H1 (cell line): ENCODE data around the gene SAMD4A. TPM values are rescaled to one million over a fixed set of nuclear protein-coding genes. Genes with fewer than 3 reads are reported as not detected.

Source experiments
- CTCF ChIA-PET: fragments of 300-600 bp; sonication (Branson Sonifier 250); formaldehyde crosslinking; loops from one replicate; lab custom pipeline; 2021; ENCODE audit not compliant: partially characterized antibody; lab: Charles Lee
- POLR2A ChIA-PET: fragments of 300-600 bp; sonication (Branson Sonifier 250); formaldehyde crosslinking; loops from one replicate; lab custom pipeline; 2021; ENCODE audit warnings: inconsistent platforms; ENCODE audit not compliant: partially characterized antibody; lab: Charles Lee
- DNase-seq, 2 experiments: peaks; one replicate each; pipeline versions ENCODE4 v3.0.0 to v3.0.0-alpha.2; 2010 to 2022; ENCODE audit warnings: low spot score in 2 of 2, low read depth in 1 of 2, mixed read lengths in 1 of 2
- FAIRE-seq: peaks from 2 replicates; lab custom pipeline; 2011; peaks lifted over from hg19 to GRCh38; lab: Jason Lieb, UNC
- H2AFZ ChIP-seq: 2 replicates; pipeline ENCODE4 v1.8.1; 2012; ENCODE audit warnings: low read length, inconsistent platforms
- H2AK5ac ChIP-seq: 2 replicates; pipeline ENCODE4 v1.6.1; 2013; ENCODE audit warnings: low read depth, low read length
- H2BK120ac ChIP-seq: replicated peaks from 2 replicates; pipeline ENCODE3; 2013; ENCODE audit warnings: low read depth, low read length, inconsistent platforms
- H2BK12ac ChIP-seq: 2 replicates; pipeline ENCODE4 v1.6.1; 2013; ENCODE audit warnings: low read depth, low read length
- H2BK15ac ChIP-seq: 2 replicates; pipeline ENCODE4 v1.6.1; 2013; ENCODE audit warnings: low read length
- H2BK20ac ChIP-seq: 2 replicates; pipeline ENCODE4 v1.6.1; 2013; ENCODE audit warnings: low read length
- H2BK5ac ChIP-seq: 2 replicates; pipeline ENCODE4 v1.6.1; 2013; ENCODE audit warnings: low read depth, low read length
- H3K14ac ChIP-seq: 2 replicates; pipeline ENCODE4 v1.6.1; 2013; ENCODE audit warnings: inconsistent platforms; ENCODE audit not compliant: insufficient read length
- H3K18ac ChIP-seq: 2 replicates; pipeline ENCODE4 v1.6.1; 2013; ENCODE audit warnings: low read length; ENCODE audit errors: extremely low read depth
- H3K23ac ChIP-seq: 2 replicates; pipeline ENCODE4 v1.6.1; 2013; ENCODE audit warnings: inconsistent platforms; ENCODE audit not compliant: insufficient read length
- H3K23me2 ChIP-seq: 2 replicates; pipeline ENCODE4 v1.6.1; 2013; ENCODE audit warnings: low read depth, low read length
- H3K27ac ChIP-seq: 2 replicates; pipeline ENCODE4 v1.6.1; 2011; ENCODE audit warnings: low read depth, low read length, inconsistent platforms
- H3K27me3 ChIP-seq, 4 experiments: replicated peaks in 1 of 4; 1 replicate in 1 of 4; 2 replicates in 3 of 4; pipeline versions ENCODE4 v1.6.1 to v1.8.1; 2011 to 2013; ENCODE audit warnings: low read length in 3 of 4, mild to moderate bottlenecking in 3 of 4, inconsistent platforms in 2 of 4, mixed read lengths in 2 of 4, moderate library complexity in 1 of 4; ENCODE audit not compliant: control insufficient read depth in 3 of 4, insufficient read depth in 3 of 4; ENCODE audit errors: extremely low read depth in 1 of 4
- H3K36me3 ChIP-seq, 4 experiments: 2 replicates each; pipeline versions ENCODE4 v1.6.1 to v1.8.1; 2011 to 2013; ENCODE audit warnings: mild to moderate bottlenecking in 4 of 4, low read length in 3 of 4, moderate library complexity in 2 of 4, control low read depth in 1 of 4, inconsistent platforms in 1 of 4; ENCODE audit not compliant: insufficient read depth in 4 of 4, control insufficient read depth in 2 of 4
- H3K4ac ChIP-seq: replicated peaks from 2 replicates; pipeline ENCODE3; 2013; ENCODE audit warnings: low read length, low read depth, mixed read lengths, inconsistent platforms; ENCODE audit not compliant: insufficient read length
- H3K4me1 ChIP-seq, 4 experiments: replicated peaks in 1 of 4; 1 replicate in 1 of 4; 2 replicates in 3 of 4; pipeline versions ENCODE4 v1.6.1 to v1.8.1; 2011 to 2013; ENCODE audit warnings: low read length in 3 of 4, inconsistent platforms in 2 of 4, mixed read lengths in 1 of 4; ENCODE audit not compliant: insufficient read depth in 4 of 4, control insufficient read depth in 3 of 4
- H3K4me2 ChIP-seq, 2 experiments: 2 replicates each; pipeline versions ENCODE4 v1.6.1 to v1.8.1; 2011 to 2013; ENCODE audit warnings: low read depth in 2 of 2, low read length in 2 of 2, control low read depth in 1 of 2, inconsistent platforms in 1 of 2, mild to moderate bottlenecking in 1 of 2; ENCODE audit not compliant: insufficient read depth in 1 of 2
- H3K4me3 ChIP-seq, 4 experiments: fragments of 200-600, 300-600 bp in 1 of 4; sonication (generic), shearing (Covaris generic), sonication (Bioruptor Twin) in 1 of 4; 2 replicates each; pipeline versions ENCODE4 v1.5.1 to v1.8.1; 2011 to 2016; ENCODE audit warnings: low read length in 4 of 4, low read depth in 3 of 4, control low read depth in 2 of 4, inconsistent platforms in 2 of 4, mild to moderate bottlenecking in 2 of 4, mixed read lengths in 1 of 4, moderate library complexity in 1 of 4; ENCODE audit not compliant: insufficient read depth in 2 of 4; ENCODE audit errors: extremely low read depth in 1 of 4
- H3K56ac ChIP-seq: replicated peaks from 2 replicates; pipeline ENCODE3; 2013; ENCODE audit warnings: low read depth, mild to moderate bottlenecking, mixed read lengths, low read length, inconsistent platforms; ENCODE audit not compliant: insufficient read length
- H3K79me1 ChIP-seq: 2 replicates; pipeline ENCODE4 v1.6.1; 2013; ENCODE audit warnings: low read depth, low read length, control low read depth
- H3K79me2 ChIP-seq, 2 experiments: 2 replicates each; pipeline versions ENCODE4 v1.6.1 to v1.8.1; 2012 to 2013; ENCODE audit warnings: low read length in 2 of 2, mild to moderate bottlenecking in 2 of 2, inconsistent platforms in 1 of 2; ENCODE audit not compliant: insufficient read depth in 2 of 2, control insufficient read depth in 1 of 2
- H3K9ac ChIP-seq, 4 experiments: replicated peaks in 1 of 4; 1 replicate in 1 of 4; 2 replicates in 3 of 4; pipeline versions ENCODE4 v1.6.1 to v1.8.1; 2011 to 2013; ENCODE audit warnings: low read depth in 3 of 4, low read length in 3 of 4, control low read depth in 2 of 4, mild to moderate bottlenecking in 2 of 4, moderate library complexity in 2 of 4, inconsistent platforms in 1 of 4; ENCODE audit errors: extremely low read depth in 1 of 4
- H3K9me3 ChIP-seq, 2 experiments: 2 replicates each; pipeline versions ENCODE4 v1.6.1 to v1.8.1; 2012 to 2013; ENCODE audit warnings: mild to moderate bottlenecking in 2 of 2, moderate library complexity in 2 of 2, control low read depth in 1 of 2, inconsistent platforms in 1 of 2, low read depth in 1 of 2, low read length in 1 of 2, mixed read lengths in 1 of 2; ENCODE audit not compliant: insufficient read depth in 2 of 2
- H4K20me1 ChIP-seq, 2 experiments: replicated peaks in 1 of 2; 2 replicates each; pipeline versions ENCODE3 to v1.8.1; 2011 to 2013; ENCODE audit warnings: inconsistent platforms in 2 of 2, low read length in 2 of 2, mild to moderate bottlenecking in 1 of 2; ENCODE audit not compliant: insufficient read depth in 2 of 2, control insufficient read depth in 1 of 2
- H4K5ac ChIP-seq: 2 replicates; pipeline ENCODE4 v1.6.1; 2013; ENCODE audit warnings: low read length, low read depth, mixed read lengths, inconsistent platforms; ENCODE audit not compliant: insufficient read length
- H4K8ac ChIP-seq: 2 replicates; pipeline ENCODE4 v1.8.0; 2013; ENCODE audit warnings: mild to moderate bottlenecking, moderate library complexity, low read length, inconsistent platforms; ENCODE audit not compliant: insufficient read depth; ENCODE audit errors: extremely low read depth
- H4K91ac ChIP-seq: replicated peaks from 2 replicates; pipeline ENCODE3; 2013; ENCODE audit warnings: low read length, mixed read lengths, inconsistent platforms; ENCODE audit not compliant: insufficient read length
- WGBS, 2 experiments: shearing (Covaris generic) in 1 of 2; methylation state at CpG; one replicate each; pipeline versions ENCODE4 v1.1.6 to v1.1.7; 2013 to 2015; ENCODE audit warnings: low lambda C conversion rate in 2 of 2, mixed read lengths in 2 of 2, inconsistent platforms in 1 of 2, low coverage in 1 of 2, missing lambda C conversion rate in 1 of 2; ENCODE audit not compliant: insufficient replicate concordance in 2 of 2, insufficient coverage in 1 of 2, insufficient read length in 1 of 2; ENCODE audit errors: extremely low coverage in 1 of 2, missing lambda C conversion rate in 1 of 2; 5-methylcytosine and 5-hydroxymethylcytosine counted together
- polyA plus RNA-seq, 7 experiments: library from polyadenylated mRNA; depleted of rRNA in 3 of 7; stranded (reverse) in 5 of 7; unstranded in 2 of 7; fragments of >200 nt in 5 of 7; fragments of 200-250 nt in 2 of 7; gene quantifications; 1 replicate in 5 of 7; 2 replicates in 1 of 7; 4 replicates in 1 of 7; pipeline versions ENCODE4 v1.2.1 to v1.2.3, GENCODE V29; 2011 to 2013; ENCODE audit warnings: missing spikeins in 2 of 7, mixed read lengths in 2 of 7
- total RNA-seq: library from RNA; stranded (reverse); fragmentation: NEBNext Ultra II Directional; extraction: Animal tissue kit (Norgen Biotek cat#: 25700); gene quantifications from 2 replicates; pipeline ENCODE4 v1.2.1, GENCODE V29; 2021

SAMD4A gene
- total and polyA plus RNA-seq, 2 of the 8 experiments (the other 6 are each of a cell fraction or from before 2014, with no cell fraction given): 2.4 to 12.3 TPM

GRCh38 chr14:54570047-54570446, 3.1 kb downstream of the SAMD4A start:
- Histone ChIP-seq H3K23ac (no peak overlapping the region), H2BK12ac (no peak overlapping the region), H3K4ac (no peak overlapping the region), H3K14ac (no peak overlapping the region), H3K23me2 (peaks cover 15% of the 10 kb centered on the region), H2BK120ac (no peak overlapping the region), H3K4me1 (peaks cover 2 to 8% (median 5%) of the 10 kb centered on the region in 4 experiments; a peak in 6 of 7 replicates), H3K9me3 (no peaks in the 10 kb centered on the region), H3K9ac (no peak overlapping the region), H4K8ac (no peak overlapping the region), H2AK5ac (no peak overlapping the region), H3K27ac (no peak overlapping the region), H2AFZ (no peak overlapping the region), H4K5ac (no peak overlapping the region), H3K4me2 (no peak overlapping the region; a peak in 1 of 4 replicates), H3K79me2 (peaks cover 0 to 21% of the 10 kb centered on the region in 2 experiments; a peak in 2 of 4 replicates), H4K91ac (no peak overlapping the region), H3K27me3 (peaks cover 0 to 23% (median 8%) of the 10 kb centered on the region in 4 experiments; a peak in 4 of 7 replicates), H2BK15ac (no peak overlapping the region), H2BK20ac (no peak overlapping the region), H4K20me1 (no peaks in the 10 kb centered on the region), H2BK5ac (no peak overlapping the region), H3K4me3 (no peak overlapping the region), H3K56ac (no peak overlapping the region), H3K79me1 (no peaks in the 10 kb centered on the region; the same call in none of the 2 replicates), H3K18ac (no peak overlapping the region), H3K36me3 (no peaks in the 10 kb centered on the region)
- ChIA-PET POLR2A (no interaction called here), CTCF (interaction anchor here (1.1 to 8.8 kb wide), 6 partner anchors 62 to 204 kb away, joined by 4 to 98 read pairs (median 8); no protein-coding TSS in a partner anchor)
- 78% methylated on average over 5 of the region's 5 CpGs; no CpG with 5 or more reads in 1 of the 2 experiments for WGBS, 2 experiments
- DNase-seq (no peak), FAIRE-seq (no peak)
